ENCODE results near the gene DNASE2B. TPM values are rescaled to one million over a fixed set of nuclear protein-coding genes. Genes with fewer than 3 reads are reported as not detected.

The DNASE2B gene
- total and polyA plus RNA-seq, 2 experiments from 2014 or later: not detected

- Mint-ChIP-seq H3K9me3 (no peaks in the 10 kb centered on the region), H3K27ac (no peak overlapping the region), H3K27me3 (ENCODE audit: insufficient read depth, low read depth, poor library complexity) (no peaks in the 10 kb centered on the region), H3K36me3 (ENCODE audit: low read depth) (no peaks in the 10 kb centered on the region), H3K4me1 (peaks cover 5% of the 10 kb centered on the region), H3K4me3 (no peak overlapping the region)
- DNase-seq (ENCODE audit: low spot score) (no peak), ATAC-seq (no peak)
- H3K4me1 ChIP-seq (ENCODE audit: insufficient read depth): peaks cover 12% of the 10 kb centered on the region; the same call in 1 of the 2 replicates
- H3K27me3 ChIP-seq (ENCODE audit: insufficient read depth): no peaks in the 10 kb centered on the region
- H3K36me3 ChIP-seq (ENCODE audit: insufficient read depth): no peaks in the 10 kb centered on the region
- no peak overlapping the region for H2AFZ ChIP-seq
- H3K27ac ChIP-seq (ENCODE audit: low read depth): no peak overlapping the region
- no peaks in the 10 kb centered on the region for H3F3A ChIP-seq (replicated peaks; ENCODE audit: low read depth)
- H3K4me2 ChIP-seq: no peak overlapping the region
- H3K9me2 ChIP-seq (ENCODE audit: insufficient read depth): no peaks in the 10 kb centered on the region
- H3K4me3 ChIP-seq: no peak overlapping the region
- no peaks in the 10 kb centered on the region for H4K20me1 ChIP-seq (replicated peaks; ENCODE audit: insufficient read depth)
- no peak for TF ChIP-seq POLR2AphosphoS5 (IDR thresholded peaks at IDR 0.05; ENCODE audit: low read depth)
- TF ChIP-seq ZNF331 (CRISPR knock-in tag; IDR thresholded peaks at IDR 0.05; ENCODE audit: low read depth): no peak
- no peak for TF ChIP-seq EZH2phosphoT487 (IDR thresholded peaks at IDR 0.05; ENCODE audit: unreplicated experiment)
- no peak for TF ChIP-seq REST (IDR thresholded peaks at IDR 0.05; ENCODE audit: unreplicated experiment)
- no peak for TF ChIP-seq ZNF114 (CRISPR knock-in tag; IDR thresholded peaks at IDR 0.05)
- no peak for TF ChIP-seq ETS1 (IDR thresholded peaks at IDR 0.05)
- TF ChIP-seq JUNB (IDR thresholded peaks at IDR 0.05; ENCODE audit: unreplicated experiment): no peak
- TF ChIP-seq ZNF462 (CRISPR knock-in tag; IDR thresholded peaks at IDR 0.05): no peak
- TF ChIP-seq EZH2 (IDR thresholded peaks at IDR 0.05; ENCODE audit: low read depth, unreplicated experiment): no peak
- TF ChIP-seq CTCF (conservative IDR thresholded peaks at IDR 0.05; ENCODE audit: low read depth in 2 of 2): no peak
- no peaks in the 10 kb centered on the region for H3K79me2 ChIP-seq (replicated peaks; ENCODE audit: insufficient read depth)
Observed at GRCh38 chr1:84377480-84378095, 20.7 kb upstream of the DNASE2B start.
